OCI-LY1 (cell line): Measurements from ENCODE around the gene RALGAPB.

Experiments
- H2AFZ ChIP-seq: fragments of 200-600 bp; sonication (generic), shearing (Covaris generic); 2 replicates; pipeline ENCODE4 v1.6.0; 2014; ENCODE audit warnings: antibody characterized with exemption, mild to moderate bottlenecking, low read length
- H3F3A ChIP-seq: fragments of 200-600 bp; sonication (generic), shearing (Covaris generic); 2 replicates; pipeline ENCODE4 v1.6.0; 2014; ENCODE audit warnings: mild to moderate bottlenecking, antibody characterized with exemption, low read length, moderate library complexity; ENCODE audit not compliant: insufficient read depth
- H3K27ac ChIP-seq: fragments of 200-600 bp; sonication (generic); 2 replicates; pipeline ENCODE4 v1.5.1; 2014; ENCODE audit warnings: low read length, mixed run types, mild to moderate bottlenecking, low read depth; ENCODE audit not compliant: poor library complexity, severe bottlenecking
- H3K27me3 ChIP-seq: fragments of 200-600 bp; sonication (generic); 2 replicates; pipeline ENCODE4 v1.6.0; 2014; ENCODE audit warnings: antibody characterized with exemption, mild to moderate bottlenecking, low read length, moderate library complexity; ENCODE audit not compliant: insufficient read depth
- H3K36me3 ChIP-seq: fragments of 200-600 bp; sonication (generic); 2 replicates; pipeline ENCODE4 v1.6.1; 2014; ENCODE audit warnings: mild to moderate bottlenecking, antibody characterized with exemption, low read length, moderate library complexity, mixed read lengths; ENCODE audit not compliant: insufficient read depth
- H3K4me1 ChIP-seq: fragments of 200-600 bp; sonication (generic); 2 replicates; pipeline ENCODE4 v1.5.1; 2014; ENCODE audit warnings: mild to moderate bottlenecking, low read length, moderate library complexity; ENCODE audit not compliant: insufficient read depth, severe bottlenecking
- H3K4me2 ChIP-seq: fragments of 200-600 bp; sonication (generic), shearing (Covaris generic); 2 replicates; pipeline ENCODE4 v1.6.1; 2014; ENCODE audit warnings: low read length
- H3K4me3 ChIP-seq: fragments of 200-600 bp; sonication (generic); 2 replicates; pipeline ENCODE4 v1.5.1; 2014; ENCODE audit warnings: low read length, low read depth, mild to moderate bottlenecking, mixed read lengths; ENCODE audit not compliant: poor library complexity, severe bottlenecking
- H3K79me2 ChIP-seq: fragments of 200-600 bp; shearing (Covaris generic); 2 replicates; pipeline ENCODE4 v1.6.1; 2016; ENCODE audit warnings: mixed run types, low read length, mixed read lengths; ENCODE audit not compliant: insufficient read depth
- H3K9ac ChIP-seq: fragments of 200-600 bp; sonication (generic), shearing (Covaris generic); 2 replicates; pipeline ENCODE4 v1.6.1; 2014; ENCODE audit warnings: mild to moderate bottlenecking, low read length, mixed read lengths
- H3K9me2 ChIP-seq: fragments of 200-600 bp; sonication (generic), shearing (Covaris generic); 2 replicates; pipeline ENCODE4 v1.6.1; 2014; ENCODE audit warnings: low read depth, mild to moderate bottlenecking, low read length, mixed read lengths
- H3K9me3 ChIP-seq: fragments of 200-600 bp; shearing (Covaris generic); 2 replicates; pipeline ENCODE4 v1.6.1; 2014; ENCODE audit warnings: low read length, mixed read lengths
- H4K20me1 ChIP-seq: fragments of 200-600 bp; sonication (generic), shearing (Covaris generic); 2 replicates; pipeline ENCODE4 v1.6.0; 2016; ENCODE audit warnings: mild to moderate bottlenecking, low read length; ENCODE audit not compliant: insufficient read depth
- EZH2 ChIP-seq: fragments of 200-600 bp; sonication (generic), shearing (Covaris generic); IDR thresholded peaks from 2 replicates; pipeline ENCODE4 v1.8.0; 2017; ENCODE audit warnings: borderline replicate concordance, mixed run types, mild to moderate bottlenecking, antibody characterized with exemption, low read length, moderate library complexity, mixed read lengths
- TF ChIP-seq, protein P1 (sequence below): fragments of 200-600 bp; sonication (generic), shearing (Covaris generic); IDR thresholded peaks from 2 replicates; pipeline ENCODE4 v1.5.1; 2017; ENCODE audit warnings: mild to moderate bottlenecking, antibody characterized with exemption, low read length, moderate library complexity, mixed read lengths

The RALGAPB gene

DNA sequence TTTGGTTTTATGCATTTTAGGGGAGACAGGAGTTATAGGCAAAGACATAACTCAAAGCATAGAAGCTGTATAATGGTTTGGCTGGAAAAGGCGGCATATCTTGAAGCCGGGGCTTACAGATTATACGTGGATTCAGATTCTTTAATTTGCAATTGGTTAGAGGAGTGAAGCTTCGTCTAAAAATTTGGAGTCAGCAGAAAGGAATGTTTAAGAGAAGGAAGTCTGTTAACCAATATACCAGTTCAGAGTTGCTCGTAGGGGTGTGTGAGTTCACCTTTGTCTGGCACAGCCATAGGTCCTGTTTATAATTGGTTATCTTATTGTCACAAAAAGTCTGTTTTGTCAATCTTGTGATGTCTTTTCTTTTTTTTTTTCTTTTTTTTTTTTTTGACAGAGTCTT lies 137.9 kb downstream of the RALGAPB start:
- no peaks in the 10 kb centered on the region for H4K20me1 ChIP-seq
- H3K4me1 ChIP-seq: no peaks in the 10 kb centered on the region
- no peaks in the 10 kb centered on the region for H3F3A ChIP-seq
- no peak overlapping the region for H3K4me2 ChIP-seq
- H3K9ac ChIP-seq: no peak overlapping the region
- no peak overlapping the region for H2AFZ ChIP-seq
- H3K36me3 ChIP-seq: no peaks in the 10 kb centered on the region
- H3K79me2 ChIP-seq: no peaks in the 10 kb centered on the region
- H3K9me3 ChIP-seq: no peaks in the 10 kb centered on the region
- H3K9me2 ChIP-seq: no peaks in the 10 kb centered on the region
- no peak for TF ChIP-seq EZH2
- no peak overlapping the region for H3K27ac ChIP-seq
- H3K27me3 ChIP-seq: peaks cover 3% of the 10 kb centered on the region; the same call in 1 of the 2 replicates
- no peak overlapping the region for H3K4me3 ChIP-seq

GRCh38 chr20:38612751-38613515 lies 140.3 kb downstream of the RALGAPB start:
- H3K27me3 ChIP-seq: peaks cover 3% of the 10 kb centered on the region; the same call in 1 of the 2 replicates
- H4K20me1 ChIP-seq: no peaks in the 10 kb centered on the region

DNA sequence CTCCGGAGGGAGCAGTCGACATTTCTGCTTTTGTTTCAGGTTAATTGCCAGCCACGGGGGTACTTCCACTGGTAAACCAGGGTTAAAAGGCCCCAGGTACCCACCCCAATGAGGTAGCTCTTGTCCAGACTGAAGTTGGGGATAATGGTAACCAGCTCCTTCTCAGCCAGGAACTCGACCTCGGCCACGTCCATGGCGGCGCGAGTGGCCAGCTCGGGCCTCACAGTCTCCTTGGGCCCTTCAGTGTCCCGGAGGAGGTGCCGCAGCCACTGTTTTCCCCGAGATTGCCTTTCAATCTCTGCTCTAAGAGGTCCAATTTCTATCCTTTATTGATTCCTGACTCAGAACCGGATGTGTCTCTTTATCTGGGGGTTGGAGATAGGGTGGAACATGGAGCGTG lies 142.6 kb downstream of the RALGAPB start:
- Histone ChIP-seq H3F3A (no peaks in the 10 kb centered on the region), H3K4me3 (no peak overlapping the region), H4K20me1 (no peaks in the 10 kb centered on the region), H3K9me3 (no peaks in the 10 kb centered on the region), H3K27me3 (peaks cover 3% of the 10 kb centered on the region; the same call in 1 of the 2 replicates), H3K27ac (no peak overlapping the region), H3K36me3 (no peaks in the 10 kb centered on the region), H2AFZ (no peak overlapping the region), H3K9ac (no peak overlapping the region), H3K4me1 (no peaks in the 10 kb centered on the region), H3K4me2 (no peak overlapping the region), H3K79me2 (no peaks in the 10 kb centered on the region), H3K9me2 (no peaks in the 10 kb centered on the region)
- no peak for TF ChIP-seq EZH2
- TF ChIP-seq, protein P1, sequence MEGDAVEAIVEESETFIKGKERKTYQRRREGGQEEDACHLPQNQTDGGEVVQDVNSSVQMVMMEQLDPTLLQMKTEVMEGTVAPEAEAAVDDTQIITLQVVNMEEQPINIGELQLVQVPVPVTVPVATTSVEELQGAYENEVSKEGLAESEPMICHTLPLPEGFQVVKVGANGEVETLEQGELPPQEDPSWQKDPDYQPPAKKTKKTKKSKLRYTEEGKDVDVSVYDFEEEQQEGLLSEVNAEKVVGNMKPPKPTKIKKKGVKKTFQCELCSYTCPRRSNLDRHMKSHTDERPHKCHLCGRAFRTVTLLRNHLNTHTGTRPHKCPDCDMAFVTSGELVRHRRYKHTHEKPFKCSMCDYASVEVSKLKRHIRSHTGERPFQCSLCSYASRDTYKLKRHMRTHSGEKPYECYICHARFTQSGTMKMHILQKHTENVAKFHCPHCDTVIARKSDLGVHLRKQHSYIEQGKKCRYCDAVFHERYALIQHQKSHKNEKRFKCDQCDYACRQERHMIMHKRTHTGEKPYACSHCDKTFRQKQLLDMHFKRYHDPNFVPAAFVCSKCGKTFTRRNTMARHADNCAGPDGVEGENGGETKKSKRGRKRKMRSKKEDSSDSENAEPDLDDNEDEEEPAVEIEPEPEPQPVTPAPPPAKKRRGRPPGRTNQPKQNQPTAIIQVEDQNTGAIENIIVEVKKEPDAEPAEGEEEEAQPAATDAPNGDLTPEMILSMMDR: no peak

More at GRCh38 chr20:38612751-38613515, 140.3 kb downstream of the RALGAPB start:
- Histone ChIP-seq H3K9me2 (no peaks in the 10 kb centered on the region), H3K4me2 (no peak overlapping the region), H3K27ac (no peak overlapping the region), H3F3A (no peaks in the 10 kb centered on the region), H3K4me1 (no peaks in the 10 kb centered on the region), H3K9me3 (no peaks in the 10 kb centered on the region), H3K79me2 (no peaks in the 10 kb centered on the region), H3K4me3 (no peak overlapping the region), H3K36me3 (no peaks in the 10 kb centered on the region), H3K9ac (no peak overlapping the region), H2AFZ (no peak overlapping the region)
- TF ChIP-seq, protein P1: no peak
- no peak for TF ChIP-seq EZH2
